GM12878 (cell line): ENCODE data around the gene COX19.

Experiments used
- NBN ChIP-seq: fragments of 450-650 bp; IDR thresholded peaks from 2 replicates; pipeline ENCODE4 v1.6.1; 2016
- POLR2A ChIP-seq: IDR thresholded peaks from 2 replicates; pipeline ENCODE4 v1.6.1; 2011; ENCODE audit warnings: low read depth, mild to moderate bottlenecking, low read length
- POLR2AphosphoS5 ChIP-seq: IDR thresholded peaks from 2 replicates; pipeline ENCODE4 v1.6.1; 2011; ENCODE audit warnings: mild to moderate bottlenecking, low read length, inconsistent platforms
- RCOR1 ChIP-seq: conservative IDR thresholded peaks from 2 replicates; pipeline ENCODE4 v1.6.1; 2012; ENCODE audit warnings: low read depth, low read length, improper control_type of control experiment
- TCF7 ChIP-seq: IDR thresholded peaks from 2 replicates; pipeline ENCODE4 v1.6.1; 2014; ENCODE audit warnings: antibody characterized with exemption, borderline replicate concordance
- TF ChIP-seq, protein P1 (sequence below), 3 experiments: IDR thresholded peaks in 2 of 3; conservative IDR thresholded peaks in 1 of 3; 2 replicates each; pipeline ENCODE4 v1.5.1; 2011; ENCODE audit warnings: low read depth in 3 of 3, low read length in 3 of 3, mild to moderate bottlenecking in 3 of 3, control low read depth in 2 of 3, moderate library complexity in 2 of 3, inconsistent platforms in 1 of 3, mixed read lengths in 1 of 3; ENCODE audit not compliant: control insufficient read depth in 2 of 3, insufficient read depth in 1 of 3; ENCODE audit errors: extremely low read depth in 1 of 3

DNA sequence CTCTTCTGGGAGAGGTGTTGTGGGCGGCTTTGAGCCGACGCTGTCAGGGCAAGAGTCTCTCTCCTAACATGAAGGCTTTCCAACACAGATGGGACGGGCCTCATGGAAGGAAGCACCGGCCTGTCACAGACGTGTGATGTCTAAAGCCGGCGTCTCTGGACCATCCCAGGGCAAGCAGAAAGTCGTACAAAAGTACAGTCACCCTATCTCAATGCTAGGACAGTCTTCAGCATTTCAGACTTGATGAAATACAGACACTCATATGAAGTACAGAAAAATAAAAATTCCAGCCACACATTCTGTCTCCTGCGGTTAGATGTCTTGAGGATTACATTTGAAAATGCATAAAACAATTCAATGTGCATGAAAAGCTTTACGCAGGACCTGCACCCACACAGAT is 38.2 kb upstream of the COX19 start:
- TF ChIP-seq, protein P1, sequence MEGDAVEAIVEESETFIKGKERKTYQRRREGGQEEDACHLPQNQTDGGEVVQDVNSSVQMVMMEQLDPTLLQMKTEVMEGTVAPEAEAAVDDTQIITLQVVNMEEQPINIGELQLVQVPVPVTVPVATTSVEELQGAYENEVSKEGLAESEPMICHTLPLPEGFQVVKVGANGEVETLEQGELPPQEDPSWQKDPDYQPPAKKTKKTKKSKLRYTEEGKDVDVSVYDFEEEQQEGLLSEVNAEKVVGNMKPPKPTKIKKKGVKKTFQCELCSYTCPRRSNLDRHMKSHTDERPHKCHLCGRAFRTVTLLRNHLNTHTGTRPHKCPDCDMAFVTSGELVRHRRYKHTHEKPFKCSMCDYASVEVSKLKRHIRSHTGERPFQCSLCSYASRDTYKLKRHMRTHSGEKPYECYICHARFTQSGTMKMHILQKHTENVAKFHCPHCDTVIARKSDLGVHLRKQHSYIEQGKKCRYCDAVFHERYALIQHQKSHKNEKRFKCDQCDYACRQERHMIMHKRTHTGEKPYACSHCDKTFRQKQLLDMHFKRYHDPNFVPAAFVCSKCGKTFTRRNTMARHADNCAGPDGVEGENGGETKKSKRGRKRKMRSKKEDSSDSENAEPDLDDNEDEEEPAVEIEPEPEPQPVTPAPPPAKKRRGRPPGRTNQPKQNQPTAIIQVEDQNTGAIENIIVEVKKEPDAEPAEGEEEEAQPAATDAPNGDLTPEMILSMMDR (IDR thresholded peaks at IDR 0.05 in 2 of 3, conservative IDR thresholded peaks at IDR 0.05 in 1 of 3; ENCODE audit: control insufficient read depth in 2 of 3, extremely low read depth in 1 of 3, insufficient read depth in 1 of 3, low read depth in 3 of 3, low read length in 3 of 3) = no peak
- TF ChIP-seq RCOR1 = no peak
- TF ChIP-seq POLR2AphosphoS5 = no peak
- no peak for TF ChIP-seq TCF7
- no peak for TF ChIP-seq POLR2A
- TF ChIP-seq NBN = no peak
